Measurements from ENCODE around the gene ZNF277.
A peak's percentile ranks its signal among the peaks of the same experiment; 100 is the strongest.

Gene ZNF277

GRCh38 chr7:112362731-112363131 is 156.2 kb downstream of the ZNF277 start:
- peak; percentile 41 for DNase-seq (ENCODE audit: low read depth)
- no peak for TF ChIP-seq CTCF (conservative IDR thresholded peaks at IDR 0.05; ENCODE audit: low read depth, low read length)
- no peak overlapping the region for H3K4me3 ChIP-seq (ENCODE audit: low read length)

- H3K4me3 ChIP-seq (ENCODE audit: low read length), result no peak overlapping the region
- TF ChIP-seq CTCF (conservative IDR thresholded peaks at IDR 0.05; ENCODE audit: low read depth, low read length), result no peak
- DNase-seq (ENCODE audit: low read depth), result no peak
Measured at GRCh38 chr7:112364388-112364787, 157.9 kb downstream of the ZNF277 start.

DNA sequence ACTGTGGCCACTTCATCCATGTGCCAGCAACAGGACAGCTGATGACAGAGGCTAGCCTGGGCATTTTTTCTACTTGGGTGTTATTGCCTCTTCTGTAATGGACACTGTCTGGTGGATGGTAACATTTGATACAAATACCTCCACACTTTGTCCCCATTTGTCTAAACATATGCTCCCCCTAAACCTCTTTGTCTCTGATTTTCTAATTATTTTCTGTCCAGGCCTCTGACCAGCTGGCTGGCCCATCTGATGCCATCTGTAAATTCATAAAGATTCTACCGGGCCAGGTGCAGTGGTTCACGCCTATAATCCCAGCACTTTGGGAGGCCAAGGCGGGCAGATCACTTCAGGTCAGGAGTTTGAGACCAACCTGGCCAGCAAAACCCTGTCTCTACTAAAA is 159.1 kb downstream of the ZNF277 start:
- no peak for TF ChIP-seq CTCF (conservative IDR thresholded peaks at IDR 0.05; ENCODE audit: low read depth, low read length)
- no peak overlapping the region for H3K4me3 ChIP-seq (ENCODE audit: low read length)
- no peak for DNase-seq (ENCODE audit: low read depth)

DNA sequence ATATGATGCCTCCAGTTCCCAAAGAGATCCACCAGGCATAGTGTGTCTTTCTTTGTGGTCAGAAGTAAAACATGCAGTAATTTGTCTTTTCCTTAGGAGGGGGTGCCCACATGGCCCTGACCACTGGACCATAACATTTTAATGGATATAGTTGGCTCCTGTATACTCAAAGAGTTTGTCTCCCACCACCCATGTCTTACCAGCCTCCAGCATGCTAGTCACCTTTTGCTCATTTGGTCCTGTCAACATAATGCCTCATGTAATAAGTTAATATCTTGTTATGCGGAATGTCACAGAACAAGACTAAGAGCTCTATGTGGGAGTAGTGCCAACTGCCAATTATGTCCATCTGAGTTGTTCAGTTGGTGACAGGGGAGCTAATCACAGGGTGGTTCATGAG is 160.4 kb downstream of the ZNF277 start:
- no peak for TF ChIP-seq CTCF (conservative IDR thresholded peaks at IDR 0.05; ENCODE audit: low read depth, low read length)
- no peak overlapping the region for H3K4me3 ChIP-seq (ENCODE audit: low read length)
- no peak for DNase-seq (ENCODE audit: low read depth)

DNA sequence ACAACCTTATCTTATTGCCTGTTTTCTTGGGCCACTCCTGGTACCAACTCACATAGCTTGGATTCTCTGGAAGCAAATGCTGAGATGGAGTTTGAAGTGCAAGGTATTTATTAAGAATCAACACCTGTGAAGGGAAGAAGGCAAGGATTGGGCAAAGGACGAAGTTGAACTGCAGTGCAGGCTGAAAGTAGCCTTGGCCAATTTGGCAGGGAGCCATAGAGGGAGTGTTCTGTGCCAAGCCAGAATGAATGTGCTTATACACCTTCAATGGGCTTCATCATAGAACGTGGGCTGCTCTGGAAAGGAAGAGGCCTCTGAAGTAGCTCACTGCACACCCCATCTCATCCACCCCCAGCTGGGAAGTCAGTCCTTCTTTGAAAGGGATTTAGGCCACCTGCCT is 163.9 kb downstream of the ZNF277 start:
- H3K4me3 ChIP-seq (ENCODE audit: low read length), result no peak overlapping the region
- no peak for TF ChIP-seq CTCF (conservative IDR thresholded peaks at IDR 0.05; ENCODE audit: low read depth, low read length)
- no peak for DNase-seq (ENCODE audit: low read depth)

DNA sequence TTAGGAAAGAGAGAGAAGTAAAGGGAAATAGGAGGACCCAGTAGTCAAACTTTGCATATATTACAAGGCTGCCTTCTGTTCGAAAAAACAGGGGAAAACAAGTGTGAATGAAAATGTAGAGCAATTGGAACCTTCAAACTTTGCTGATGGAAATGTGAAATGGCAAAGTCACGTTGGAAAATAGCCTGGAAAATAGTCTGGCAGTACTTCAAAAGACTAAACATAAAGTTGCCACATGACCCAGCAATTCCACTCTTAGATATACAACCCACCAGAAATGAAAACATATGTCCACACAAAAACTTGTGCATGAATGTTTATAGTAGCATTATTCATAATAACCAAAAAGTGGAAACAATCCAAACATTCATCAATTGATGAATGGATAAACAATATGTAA is 165.2 kb downstream of the ZNF277 start:
- no peak for DNase-seq (ENCODE audit: low read depth)

GRCh38 chr7:112372101-112372500 is 165.6 kb downstream of the ZNF277 start:
- TF ChIP-seq CTCF (conservative IDR thresholded peaks at IDR 0.05; ENCODE audit: low read depth, low read length), result no peak
- no peak overlapping the region for H3K4me3 ChIP-seq (ENCODE audit: low read length)
- DNase-seq (ENCODE audit: low read depth), result no peak

More for the DNA sequence above, 165.2 kb downstream of the ZNF277 start:
- no peak overlapping the region for H3K4me3 ChIP-seq (ENCODE audit: low read length)
- no peak for TF ChIP-seq CTCF (conservative IDR thresholded peaks at IDR 0.05; ENCODE audit: low read depth, low read length)
